GM21528 (cell line): ENCODE results near the gene ATN1.

Experiments
- ATAC-seq: cut with Tn5 transposase; IDR thresholded peaks from one replicate; pipeline ENCODE4 v1.9.1; 2021; ENCODE audit warnings: mild to moderate bottlenecking, moderate library complexity; ENCODE audit not compliant: unreplicated experiment, low FRiP score

The ATN1 gene

DNA sequence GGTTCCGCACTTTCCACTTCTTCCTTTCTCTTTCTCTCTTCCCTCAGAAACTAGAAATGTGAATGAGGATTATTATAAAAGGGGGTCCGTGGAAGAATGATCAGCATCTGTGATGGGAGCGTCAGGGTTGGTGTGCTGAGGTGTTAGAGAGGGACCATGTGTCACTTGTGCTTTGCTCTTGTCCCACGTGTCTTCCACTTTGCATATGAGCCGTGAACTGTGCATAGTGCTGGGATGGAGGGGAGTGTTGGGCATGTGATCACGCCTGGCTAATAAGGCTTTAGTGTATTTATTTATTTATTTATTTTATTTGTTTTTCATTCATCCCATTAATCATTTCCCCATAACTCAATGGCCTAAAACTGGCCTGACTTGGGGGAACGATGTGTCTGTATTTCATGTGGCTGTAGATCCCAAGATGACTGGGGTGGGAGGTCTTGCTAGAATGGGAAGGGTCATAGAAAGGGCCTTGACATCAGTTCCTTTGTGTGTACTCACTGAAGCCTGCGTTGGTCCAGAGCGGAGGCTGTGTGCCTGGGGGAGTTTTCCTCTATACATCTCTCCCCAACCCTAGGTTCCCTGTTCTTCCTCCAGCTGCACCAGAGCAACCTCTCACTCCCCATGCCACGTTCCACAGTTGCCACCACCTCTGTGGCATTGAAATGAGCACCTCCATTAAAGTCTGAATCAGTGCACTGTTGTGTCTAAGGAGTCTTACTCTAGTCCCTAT lies 4.6 kb upstream of the ATN1 start:
- ATAC-seq: no peak

DNA sequence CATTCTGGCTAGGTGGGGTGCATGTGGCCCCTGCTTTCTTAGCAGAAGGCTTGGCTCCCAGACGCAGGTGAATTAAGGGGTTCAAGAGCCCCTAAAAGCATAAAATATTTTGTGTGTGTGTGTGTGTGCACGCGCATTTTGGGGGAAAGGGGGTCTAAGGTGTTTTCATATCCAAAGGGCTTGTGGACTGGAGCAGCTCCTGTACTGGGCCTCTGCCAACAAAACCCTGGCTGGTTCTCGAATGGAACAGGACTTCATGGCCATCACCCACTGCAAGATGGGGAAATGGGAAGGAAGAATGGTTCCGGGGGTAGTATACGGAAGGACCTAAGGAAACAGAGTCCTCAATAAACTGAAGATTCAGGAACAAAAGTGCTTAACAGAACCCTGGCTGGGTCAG lies 3.9 kb upstream of the ATN1 start:
- ATAC-seq: peak; percentile 13

DNA sequence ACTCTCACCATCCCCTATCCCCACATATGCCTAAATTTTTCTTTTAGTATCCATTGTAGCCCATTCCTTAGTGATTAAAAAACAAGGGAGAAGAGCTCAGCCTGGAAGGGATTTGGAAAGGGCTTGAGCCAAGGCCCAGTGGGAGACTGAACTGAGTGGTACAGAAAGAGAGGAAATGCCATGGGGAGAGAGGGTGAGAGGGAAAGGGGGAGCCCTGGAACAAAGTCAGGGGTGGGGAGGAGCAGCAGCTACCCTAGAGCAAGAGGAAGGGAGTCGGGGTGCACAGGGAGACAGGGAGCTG lies 2.6 kb upstream of the ATN1 start:
- no peak for ATAC-seq

DNA sequence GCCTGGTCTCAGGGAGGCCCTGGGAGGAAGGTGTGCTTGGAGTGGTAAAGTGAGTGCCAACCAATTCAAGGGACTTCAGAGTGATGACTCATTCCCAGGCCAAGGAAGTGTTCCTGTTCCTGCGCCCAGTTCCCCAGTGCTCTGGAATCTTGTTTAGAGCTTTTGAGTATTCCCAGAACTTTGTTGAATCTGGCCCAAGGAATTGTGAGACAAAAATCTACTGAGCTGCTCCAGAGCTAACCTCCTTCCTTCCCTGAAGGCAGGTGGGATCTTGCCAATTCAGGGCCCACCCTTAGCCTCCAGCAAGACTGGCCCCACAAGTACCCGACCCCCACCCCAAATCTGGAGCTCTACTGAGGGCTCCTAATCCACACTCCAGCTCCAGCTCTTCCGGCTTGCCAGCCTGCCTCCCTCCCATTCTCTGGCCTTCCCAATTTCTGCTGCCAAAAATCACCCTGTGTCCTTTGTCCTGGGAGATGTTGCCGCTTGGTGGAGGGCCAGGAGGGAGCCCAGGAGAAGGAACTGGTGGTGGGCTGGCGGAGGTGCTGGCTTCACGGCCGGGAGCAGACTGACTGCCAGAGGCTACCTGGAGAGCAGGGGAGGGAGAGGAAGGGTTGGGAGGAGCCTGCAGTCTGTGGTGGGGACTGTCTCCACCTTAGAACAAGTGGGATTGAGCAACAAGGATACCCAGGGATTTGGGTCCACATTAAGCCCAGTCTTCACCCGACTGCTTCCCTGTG lies 2.0 kb upstream of the ATN1 start:
- no peak for ATAC-seq

DNA sequence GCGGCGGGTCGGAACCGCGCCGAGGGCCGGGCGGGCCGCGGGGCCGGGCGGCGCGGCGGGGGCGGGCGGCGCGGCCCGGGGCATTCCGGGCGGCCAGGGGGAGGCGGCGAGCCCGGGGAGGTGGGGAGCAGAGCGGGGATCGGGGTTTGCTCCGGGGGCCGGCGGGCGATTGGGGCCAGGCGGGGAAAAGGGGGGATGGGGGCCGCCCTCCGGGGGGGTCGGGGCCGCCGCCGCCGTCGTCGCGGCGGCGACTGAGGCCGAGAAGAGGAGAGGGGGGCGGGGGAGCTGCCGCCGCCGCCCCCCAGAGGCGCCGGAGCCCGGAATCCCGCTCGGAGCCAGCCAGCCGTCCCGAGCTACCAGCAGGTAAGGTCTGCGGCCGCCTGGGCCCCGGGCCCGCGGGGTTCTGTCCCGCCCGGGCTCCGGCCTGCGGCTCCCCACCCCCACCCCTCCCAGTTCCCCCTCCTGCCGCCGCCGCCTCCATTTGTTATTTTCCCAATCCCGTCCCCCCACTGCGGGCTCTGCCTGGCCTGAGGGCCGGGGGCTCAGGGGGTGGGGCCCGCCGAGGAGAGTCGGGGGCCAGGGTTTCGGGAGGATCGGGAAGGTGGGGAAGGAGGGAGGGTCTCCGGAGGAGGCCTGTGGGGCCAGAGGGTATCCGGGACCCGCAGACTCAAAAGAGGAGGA lies 403 bp downstream of the ATN1 start:
- no peak for ATAC-seq

DNA sequence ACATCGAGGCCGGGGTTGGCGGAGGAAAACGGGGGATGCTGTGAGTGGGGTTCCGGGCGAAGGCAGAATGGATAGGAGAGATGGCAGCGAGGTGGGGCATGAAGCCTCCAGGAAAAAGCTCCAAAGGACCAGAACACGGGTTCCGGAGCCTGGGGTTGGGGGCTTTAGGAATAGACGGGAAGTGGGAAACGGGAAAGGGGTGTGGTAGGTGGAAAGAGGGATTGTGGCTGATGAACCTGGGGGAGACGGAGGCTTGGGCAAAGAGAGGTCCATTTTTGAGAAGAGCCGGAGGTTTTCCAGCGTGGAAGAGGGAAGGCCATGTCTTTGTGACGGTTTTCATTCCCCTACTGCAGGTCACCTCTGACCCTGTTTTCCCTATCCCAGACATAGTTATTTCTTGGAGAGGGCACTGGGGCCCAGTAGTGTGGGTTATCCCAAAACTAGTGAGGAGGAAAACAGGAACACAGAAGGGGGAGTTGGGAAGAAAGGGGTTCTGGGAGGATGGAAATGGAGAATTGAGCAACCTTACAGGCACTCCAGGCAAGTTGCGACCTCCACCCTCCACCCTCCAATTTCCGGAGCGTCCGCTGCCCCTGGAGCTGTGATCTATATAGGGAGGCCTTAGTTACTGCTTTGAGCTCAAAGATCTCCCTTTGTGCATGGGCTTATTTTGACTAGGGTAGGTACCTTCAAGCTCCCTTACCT lies 1.1 kb downstream of the ATN1 start:
- ATAC-seq: no peak

DNA sequence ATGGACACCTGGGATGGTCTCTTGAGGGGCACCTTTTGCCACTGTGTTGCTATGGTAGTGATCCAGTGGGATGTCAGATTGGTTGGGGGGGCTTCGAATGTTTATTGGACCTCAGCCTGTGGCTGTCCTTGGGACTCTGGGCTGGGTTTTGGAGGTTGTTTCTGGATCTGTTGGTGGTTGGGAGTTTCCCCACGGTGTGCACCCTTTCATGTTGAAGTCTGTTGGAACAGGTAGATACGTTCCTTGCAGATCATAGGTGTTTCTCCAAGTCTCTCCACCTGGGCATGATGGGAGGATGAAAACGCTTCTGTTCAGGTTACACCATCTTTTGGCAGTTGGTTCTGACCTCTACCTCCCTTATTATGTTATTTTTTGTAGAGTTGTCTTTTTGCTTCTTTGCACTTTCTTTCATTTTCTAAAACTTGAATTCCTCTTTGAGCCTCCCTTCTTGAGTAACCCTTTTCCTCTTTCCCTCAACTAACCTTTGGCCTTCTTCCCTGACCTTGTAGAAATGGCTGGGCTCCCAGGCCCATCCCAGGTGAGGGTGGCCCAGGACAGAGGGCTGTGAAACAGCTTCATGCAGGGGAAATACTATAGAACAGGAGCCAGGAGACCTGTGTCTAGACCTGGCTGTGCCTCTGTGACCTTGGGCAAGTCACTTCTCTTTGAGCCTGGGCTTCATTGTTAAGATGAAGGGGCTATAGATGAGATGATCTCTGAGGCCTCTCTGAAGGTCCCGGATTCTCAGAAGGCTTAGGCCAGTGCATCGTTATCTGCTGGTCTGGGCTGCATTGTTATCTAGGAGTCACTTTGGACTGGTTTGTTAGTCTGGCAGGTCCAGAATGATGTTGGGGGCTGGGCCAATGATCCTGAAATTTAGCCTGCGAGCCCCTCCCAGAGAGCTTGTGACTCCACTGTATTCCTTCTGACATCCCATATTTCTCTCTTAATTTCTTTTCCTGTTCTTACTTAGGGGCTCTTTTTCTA lies 2.0 kb downstream of the ATN1 start:
- no peak for ATAC-seq

DNA sequence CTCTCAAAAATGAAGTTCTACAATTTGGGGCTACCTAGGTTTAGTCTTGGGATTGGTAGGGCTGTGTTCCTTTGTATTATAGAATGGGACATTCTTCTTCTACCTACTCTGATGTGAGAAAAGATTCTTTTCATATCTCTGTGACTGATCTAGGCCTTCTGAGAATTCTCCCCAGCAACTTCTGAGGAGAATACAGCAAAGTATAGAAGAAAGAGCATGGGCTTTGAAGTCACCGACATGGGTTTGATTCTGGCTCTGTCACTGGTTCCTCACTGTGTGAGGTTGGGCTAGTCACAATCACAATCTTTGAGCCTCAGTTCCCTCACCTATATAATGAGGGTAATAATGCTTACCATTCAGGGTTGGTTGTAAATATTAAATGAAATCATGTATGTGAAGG lies 5.0 kb downstream of the ATN1 start:
- no peak for ATAC-seq

DNA sequence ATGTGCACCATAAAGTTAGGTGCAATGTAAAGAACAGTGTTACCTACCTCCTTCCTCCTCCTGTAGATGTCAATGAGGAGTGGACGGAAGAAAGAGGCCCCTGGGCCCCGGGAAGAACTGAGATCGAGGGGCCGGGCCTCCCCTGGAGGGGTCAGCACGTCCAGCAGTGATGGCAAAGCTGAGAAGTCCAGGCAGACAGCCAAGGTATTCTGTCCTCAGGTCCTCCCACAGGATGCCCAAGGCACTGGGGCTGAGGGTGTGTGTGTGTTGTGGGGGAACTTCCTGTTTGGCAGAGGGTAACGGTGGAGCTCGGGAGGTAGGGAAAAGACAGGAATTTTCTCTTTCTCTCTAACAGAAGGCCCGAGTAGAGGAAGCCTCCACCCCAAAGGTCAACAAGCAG lies 6.4 kb downstream of the ATN1 start:
- ATAC-seq: no peak

DNA sequence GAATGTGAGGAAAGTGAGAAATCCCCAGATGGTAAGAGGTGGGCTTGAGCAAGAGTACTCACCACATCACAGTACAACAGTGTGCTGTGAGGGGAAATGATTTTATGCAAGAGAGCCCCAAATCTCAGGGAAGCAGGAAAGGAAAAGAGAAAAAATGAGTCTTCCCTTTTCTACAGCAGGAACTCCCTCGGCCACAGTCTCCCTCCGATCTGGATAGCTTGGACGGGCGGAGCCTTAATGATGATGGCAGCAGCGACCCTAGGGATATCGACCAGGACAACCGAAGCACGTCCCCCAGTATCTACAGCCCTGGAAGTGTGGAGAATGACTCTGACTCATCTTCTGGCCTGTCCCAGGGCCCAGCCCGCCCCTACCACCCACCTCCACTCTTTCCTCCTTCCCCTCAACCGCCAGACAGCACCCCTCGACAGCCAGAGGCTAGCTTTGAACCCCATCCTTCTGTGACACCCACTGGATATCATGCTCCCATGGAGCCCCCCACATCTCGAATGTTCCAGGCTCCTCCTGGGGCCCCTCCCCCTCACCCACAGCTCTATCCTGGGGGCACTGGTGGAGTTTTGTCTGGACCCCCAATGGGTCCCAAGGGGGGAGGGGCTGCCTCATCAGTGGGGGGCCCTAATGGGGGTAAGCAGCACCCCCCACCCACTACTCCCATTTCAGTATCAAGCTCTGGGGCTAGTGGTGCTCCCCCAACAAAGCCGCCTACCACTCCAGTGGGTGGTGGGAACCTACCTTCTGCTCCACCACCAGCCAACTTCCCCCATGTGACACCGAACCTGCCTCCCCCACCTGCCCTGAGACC lies 7.8 kb downstream of the ATN1 start:
- no peak for ATAC-seq

DNA sequence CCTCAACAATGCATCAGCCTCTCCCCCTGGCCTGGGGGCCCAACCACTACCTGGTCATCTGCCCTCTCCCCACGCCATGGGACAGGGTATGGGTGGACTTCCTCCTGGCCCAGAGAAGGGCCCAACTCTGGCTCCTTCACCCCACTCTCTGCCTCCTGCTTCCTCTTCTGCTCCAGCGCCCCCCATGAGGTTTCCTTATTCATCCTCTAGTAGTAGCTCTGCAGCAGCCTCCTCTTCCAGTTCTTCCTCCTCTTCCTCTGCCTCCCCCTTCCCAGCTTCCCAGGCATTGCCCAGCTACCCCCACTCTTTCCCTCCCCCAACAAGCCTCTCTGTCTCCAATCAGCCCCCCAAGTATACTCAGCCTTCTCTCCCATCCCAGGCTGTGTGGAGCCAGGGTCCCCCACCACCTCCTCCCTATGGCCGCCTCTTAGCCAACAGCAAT lies 8.5 kb downstream of the ATN1 start:
- no peak for ATAC-seq

DNA sequence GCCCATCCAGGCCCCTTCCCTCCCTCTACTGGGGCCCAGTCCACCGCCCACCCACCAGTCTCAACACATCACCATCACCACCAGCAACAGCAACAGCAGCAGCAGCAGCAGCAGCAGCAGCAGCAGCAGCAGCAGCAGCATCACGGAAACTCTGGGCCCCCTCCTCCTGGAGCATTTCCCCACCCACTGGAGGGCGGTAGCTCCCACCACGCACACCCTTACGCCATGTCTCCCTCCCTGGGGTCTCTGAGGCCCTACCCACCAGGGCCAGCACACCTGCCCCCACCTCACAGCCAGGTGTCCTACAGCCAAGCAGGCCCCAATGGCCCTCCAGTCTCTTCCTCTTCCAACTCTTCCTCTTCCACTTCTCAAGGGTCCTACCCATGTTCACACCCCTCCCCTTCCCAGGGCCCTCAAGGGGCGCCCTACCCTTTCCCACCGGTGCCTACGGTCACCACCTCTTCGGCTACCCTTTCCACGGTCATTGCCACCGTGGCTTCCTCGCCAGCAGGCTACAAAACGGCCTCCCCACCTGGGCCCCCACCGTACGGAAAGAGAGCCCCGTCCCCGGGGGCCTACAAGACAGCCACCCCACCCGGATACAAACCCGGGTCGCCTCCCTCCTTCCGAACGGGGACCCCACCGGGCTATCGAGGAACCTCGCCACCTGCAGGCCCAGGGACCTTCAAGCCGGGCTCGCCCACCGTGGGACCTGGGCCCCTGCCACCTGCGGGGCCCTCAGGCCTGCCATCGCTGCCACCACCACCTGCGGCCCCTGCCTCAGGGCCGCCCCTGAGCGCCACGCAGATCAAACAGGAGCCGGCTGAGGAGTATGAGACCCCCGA lies 9.1 kb downstream of the ATN1 start:
- ATAC-seq: peak; percentile 12

DNA sequence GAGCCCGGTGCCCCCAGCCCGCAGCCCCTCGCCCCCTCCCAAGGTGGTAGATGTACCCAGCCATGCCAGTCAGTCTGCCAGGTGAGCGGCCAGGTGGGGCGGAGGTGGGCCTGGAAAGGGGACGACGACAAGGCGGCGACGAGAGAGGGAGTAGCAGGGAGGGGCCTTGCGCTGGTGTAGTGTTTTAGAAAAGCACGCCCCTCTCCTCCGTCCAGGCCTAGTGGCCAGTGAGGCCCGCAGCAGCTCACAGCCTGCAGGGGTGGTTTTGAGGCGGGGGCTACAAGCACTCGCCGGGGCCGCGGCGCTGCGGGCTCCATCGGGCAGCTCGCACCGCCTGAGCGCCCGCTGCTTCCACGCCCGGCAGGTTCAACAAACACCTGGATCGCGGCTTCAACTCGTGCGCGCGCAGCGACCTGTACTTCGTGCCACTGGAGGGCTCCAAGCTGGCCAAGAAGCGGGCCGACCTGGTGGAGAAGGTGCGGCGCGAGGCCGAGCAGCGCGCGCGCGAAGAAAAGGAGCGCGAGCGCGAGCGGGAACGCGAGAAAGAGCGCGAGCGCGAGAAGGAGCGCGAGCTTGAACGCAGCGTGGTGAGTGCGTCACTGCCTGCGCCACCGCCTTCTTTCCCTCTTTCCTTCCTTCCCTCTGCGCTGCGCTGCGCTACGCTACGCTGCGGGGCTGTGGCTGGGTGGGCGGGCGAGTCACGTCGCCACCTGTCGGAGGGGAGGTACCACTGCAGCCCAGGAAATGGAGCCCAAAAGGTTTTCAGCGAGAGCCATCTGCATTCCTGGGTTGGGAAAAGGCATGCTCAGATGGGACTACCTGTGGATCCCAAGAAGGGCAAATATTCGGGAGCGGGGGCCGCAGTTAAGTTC lies 10.0 kb downstream of the ATN1 start:
- ATAC-seq: peak; percentile 80

DNA sequence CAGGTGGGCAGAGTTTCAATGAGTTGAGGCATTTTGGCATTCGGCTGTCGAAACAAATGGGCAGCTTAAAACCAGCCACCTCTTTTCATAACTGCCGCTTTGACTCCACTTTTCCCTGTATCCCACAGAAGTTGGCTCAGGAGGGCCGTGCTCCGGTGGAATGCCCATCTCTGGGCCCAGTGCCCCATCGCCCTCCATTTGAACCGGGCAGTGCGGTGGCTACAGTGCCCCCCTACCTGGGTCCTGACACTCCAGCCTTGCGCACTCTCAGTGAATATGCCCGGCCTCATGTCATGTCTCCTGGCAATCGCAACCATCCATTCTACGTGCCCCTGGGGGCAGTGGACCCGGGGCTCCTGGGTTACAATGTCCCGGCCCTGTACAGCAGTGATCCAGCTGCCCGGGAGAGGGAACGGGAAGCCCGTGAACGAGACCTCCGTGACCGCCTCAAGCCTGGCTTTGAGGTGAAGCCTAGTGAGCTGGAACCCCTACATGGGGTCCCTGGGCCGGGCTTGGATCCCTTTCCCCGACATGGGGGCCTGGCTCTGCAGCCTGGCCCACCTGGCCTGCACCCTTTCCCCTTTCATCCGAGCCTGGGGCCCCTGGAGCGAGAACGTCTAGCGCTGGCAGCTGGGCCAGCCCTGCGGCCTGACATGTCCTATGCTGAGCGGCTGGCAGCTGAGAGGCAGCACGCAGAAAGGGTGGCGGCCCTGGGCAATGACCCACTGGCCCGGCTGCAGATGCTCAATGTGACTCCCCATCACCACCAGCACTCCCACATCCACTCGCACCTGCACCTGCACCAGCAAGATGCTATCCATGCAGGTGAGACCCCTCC lies 10.8 kb downstream of the ATN1 start:
- ATAC-seq: no peak

DNA sequence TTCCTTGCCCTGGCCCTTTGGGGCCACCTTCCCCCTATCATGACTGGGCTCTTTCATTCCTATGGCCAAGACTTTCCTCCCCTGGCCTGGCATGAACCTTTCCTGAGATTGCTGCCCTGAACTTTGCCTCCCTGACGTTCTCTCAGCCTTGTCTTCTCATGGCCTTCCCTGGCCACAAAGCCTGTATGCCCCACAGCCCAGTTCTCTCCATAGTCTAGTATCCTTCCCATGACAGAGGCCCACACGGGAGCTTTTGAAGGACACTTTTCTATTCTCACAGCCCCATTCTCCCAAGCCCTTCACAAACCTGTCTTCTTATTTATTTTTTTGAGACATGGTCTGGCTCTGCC lies 11.4 kb downstream of the ATN1 start:
- ATAC-seq: no peak

DNA sequence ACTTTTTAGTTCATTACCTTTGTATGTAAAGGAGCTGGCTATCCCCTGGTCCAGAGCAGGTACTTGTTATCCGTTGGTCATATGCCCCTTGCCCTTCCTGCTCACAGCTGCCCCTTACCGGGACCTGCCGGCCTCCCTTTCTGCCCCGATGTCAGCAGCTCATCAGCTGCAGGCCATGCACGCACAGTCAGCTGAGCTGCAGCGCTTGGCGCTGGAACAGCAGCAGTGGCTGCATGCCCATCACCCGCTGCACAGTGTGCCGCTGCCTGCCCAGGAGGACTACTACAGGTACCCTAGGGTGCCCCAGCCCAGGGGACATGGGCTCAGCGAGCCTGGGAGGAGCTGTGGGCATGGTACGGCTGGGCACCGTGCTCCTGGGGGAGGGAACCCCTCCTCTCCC lies 13.5 kb downstream of the ATN1 start:
- no peak for ATAC-seq

DNA sequence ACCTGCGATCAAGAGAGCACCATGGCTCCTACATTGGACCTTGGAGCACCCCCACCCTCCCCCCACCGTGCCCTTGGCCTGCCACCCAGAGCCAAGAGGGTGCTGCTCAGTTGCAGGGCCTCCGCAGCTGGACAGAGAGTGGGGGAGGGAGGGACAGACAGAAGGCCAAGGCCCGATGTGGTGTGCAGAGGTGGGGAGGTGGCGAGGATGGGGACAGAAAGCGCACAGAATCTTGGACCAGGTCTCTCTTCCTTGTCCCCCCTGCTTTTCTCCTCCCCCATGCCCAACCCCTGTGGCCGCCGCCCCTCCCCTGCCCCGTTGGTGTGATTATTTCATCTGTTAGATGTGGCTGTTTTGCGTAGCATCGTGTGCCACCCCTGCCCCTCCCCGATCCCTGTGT lies 14.0 kb downstream of the ATN1 start:
- no peak for ATAC-seq
